Natural killer cell (primary cell): Measurements from ENCODE around the gene RGPD5. TPM values are rescaled to one million over a fixed set of nuclear protein-coding genes. Genes with fewer than 3 reads are reported as not detected.
A peak's percentile ranks its signal among the peaks of the same experiment; 100 is the strongest.
"Not testable (repeated sequence)": the region's sequence is repeated elsewhere in the genome, so short reads cannot be mapped to it uniquely, and the experiment has no call there.

Source experiments
- ATAC-seq, 3 donors: fragments of 150-1000 bp in 2 of 3; fragments of 200-7000 bp in 1 of 3; cut with Tn5 transposase; 1 replicate in 1 of 3; 2 replicates in 2 of 3; pipeline ENCODE4 v1.10.0; 2021; ENCODE audit warnings: mild to moderate bottlenecking in 2 of 3, moderate library complexity in 2 of 3
- DNase-seq, 2 donors: peaks; one replicate each; pipeline versions ENCODE4 v3.0.0 to v3.0.0-alpha.2; 2013 to 2021; ENCODE audit warnings: mixed read lengths in 1 of 2
- H3K27ac ChIP-seq: one replicate; pipeline ENCODE4 v1.5.1; 2013; ENCODE audit warnings: mild to moderate bottlenecking, low read length
- H3K27me3 ChIP-seq: one replicate; pipeline ENCODE4 v1.6.1; 2013; ENCODE audit warnings: low read length; ENCODE audit not compliant: control insufficient read depth, insufficient read depth
- H3K36me3 ChIP-seq: one replicate; pipeline ENCODE4 v1.6.1; 2013; ENCODE audit warnings: low read length; ENCODE audit not compliant: control insufficient read depth, insufficient read depth
- H3K4me1 ChIP-seq: one replicate; pipeline ENCODE4 v1.6.1; 2013; ENCODE audit warnings: low read length; ENCODE audit not compliant: control insufficient read depth, insufficient read depth
- H3K4me3 ChIP-seq: one replicate; pipeline ENCODE4 v1.5.1; 2013; ENCODE audit warnings: low read length
- H3K9me3 ChIP-seq: one replicate; pipeline ENCODE4 v1.6.1; 2013; ENCODE audit warnings: low read length; ENCODE audit not compliant: control insufficient read depth, insufficient read depth
- H3K27ac Mint-ChIP-seq, 2 donors: one replicate each; pipeline ENCODE4 v1.8.0; 2022; ENCODE audit warnings: mild to moderate bottlenecking in 2 of 2, mixed read lengths in 2 of 2, moderate library complexity in 1 of 2
- H3K27me3 Mint-ChIP-seq, 2 donors: one replicate each; pipeline ENCODE4 v1.8.0; 2022; ENCODE audit warnings: low read depth in 2 of 2, mixed read lengths in 2 of 2
- H3K36me3 Mint-ChIP-seq: one replicate; pipeline ENCODE4 v1.8.0; 2022; ENCODE audit warnings: mixed read lengths
- H3K4me1 Mint-ChIP-seq, 2 donors: one replicate each; pipeline ENCODE4 v1.8.0; 2022; ENCODE audit warnings: mixed read lengths in 2 of 2
- H3K4me3 Mint-ChIP-seq: one replicate; pipeline ENCODE4 v1.8.0; 2022; ENCODE audit warnings: mild to moderate bottlenecking, moderate library complexity, mixed read lengths
- H3K9me3 Mint-ChIP-seq, 2 donors: one replicate each; pipeline ENCODE4 v1.8.0; 2022; ENCODE audit warnings: mixed read lengths in 2 of 2
- WGBS: methylation state at CpG from one replicate; pipeline ENCODE4 v1.1.7; 2013; ENCODE audit warnings: missing lambda C conversion rate; ENCODE audit not compliant: insufficient coverage; 5-methylcytosine and 5-hydroxymethylcytosine counted together
- intact Hi-C: fragments of 100-400 bp; cut with micrococcal nuclease; formaldehyde crosslinking; loops from one replicate; pipeline ENCODE4 v1.14.2; 2022
- total RNA-seq, 4 donors: library from RNA; stranded (reverse); fragments of 120-200 nt in 1 of 4; gene quantifications; one replicate each; pipeline versions ENCODE4 v1.2.3 to v1.2.4, GENCODE V29; 2013 to 2022

RGPD5 gene
- total RNA-seq, 3 donors from 2014 or later (not counting 1 experiment from before 2014, with no cell fraction given) = 110 to 166 (median 111) TPM

DNA sequence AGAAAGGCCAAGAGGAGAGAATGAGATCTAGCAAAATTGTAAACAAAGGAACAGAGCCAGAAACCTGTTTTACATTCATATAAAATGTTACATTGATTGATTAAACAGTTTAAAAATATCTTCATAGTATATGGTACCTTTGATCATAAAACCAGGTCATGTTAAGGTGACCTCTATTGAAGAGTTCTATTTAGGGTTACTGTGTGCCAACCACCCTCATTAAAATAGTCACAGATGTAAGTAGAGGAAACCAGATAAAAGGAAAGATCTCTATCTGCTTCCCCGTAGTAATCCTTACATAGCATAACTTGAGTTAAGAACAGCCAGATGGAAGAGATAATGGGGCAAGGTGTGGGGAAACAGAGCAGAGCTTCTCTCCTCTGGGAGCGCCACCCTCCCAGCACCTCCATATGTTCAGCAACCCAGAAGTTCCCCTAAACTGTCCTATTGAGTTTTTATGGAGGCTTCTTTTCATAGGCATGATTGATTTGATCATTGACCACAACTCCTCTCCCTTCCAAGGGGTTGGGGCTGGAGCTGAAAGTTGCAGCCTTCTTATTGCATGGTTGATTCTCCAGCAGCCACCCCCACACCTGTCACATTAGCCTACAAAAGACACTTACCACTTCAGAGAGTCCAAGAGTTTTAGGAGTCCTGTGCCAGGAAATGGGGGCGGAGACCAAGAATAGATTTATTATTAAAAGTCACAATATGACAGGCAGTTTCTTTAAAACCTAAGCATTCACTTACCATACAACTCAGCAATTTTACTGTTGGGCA, 101.2 kb downstream of the RGPD5 start:
- intact Hi-C loops, H3K4me1 Mint-ChIP-seq, H3K27me3 ChIP-seq, H3K27me3 Mint-ChIP-seq, H3K36me3 Mint-ChIP-seq, H3K4me3 ChIP-seq, ATAC-seq, H3K4me1 ChIP-seq, H3K4me3 Mint-ChIP-seq, H3K9me3 Mint-ChIP-seq, H3K27ac Mint-ChIP-seq, H3K36me3 ChIP-seq, DNase-seq, H3K27ac ChIP-seq, H3K9me3 ChIP-seq: not testable (repeated sequence)
- no CpG with 5 or more reads among the region's 3 CpGs for WGBS

DNA sequence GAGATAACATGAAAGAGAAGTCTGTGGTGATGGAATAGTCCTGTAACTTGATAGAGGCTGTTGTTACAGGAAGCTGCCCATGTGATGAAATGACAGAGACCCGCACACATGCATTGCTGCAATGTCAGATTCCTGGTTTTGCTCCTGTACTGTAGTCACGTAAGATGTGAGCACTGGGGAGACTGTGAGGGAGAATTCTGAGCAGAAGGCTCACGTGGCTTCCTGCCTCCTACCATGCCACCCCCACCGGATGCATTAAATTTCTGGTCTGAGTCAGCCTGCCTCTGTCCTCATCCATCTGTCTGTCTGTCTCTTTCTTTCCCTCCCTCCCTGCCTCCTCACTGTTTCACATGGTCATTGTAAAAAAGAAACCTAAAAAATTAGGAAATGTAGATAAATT, 102.1 kb downstream of the RGPD5 start:
- H3K36me3 ChIP-seq, H3K27me3 ChIP-seq, H3K36me3 Mint-ChIP-seq, H3K27me3 Mint-ChIP-seq, H3K9me3 Mint-ChIP-seq, H3K4me3 ChIP-seq, intact Hi-C loops, H3K27ac ChIP-seq, H3K4me1 Mint-ChIP-seq, DNase-seq, H3K27ac Mint-ChIP-seq, H3K4me3 Mint-ChIP-seq, H3K4me1 ChIP-seq, H3K9me3 ChIP-seq: not testable (repeated sequence)
- peak; percentile 84 to 98 (median 98) for ATAC-seq
- no CpG with 5 or more reads among the region's 4 CpGs for WGBS

DNA sequence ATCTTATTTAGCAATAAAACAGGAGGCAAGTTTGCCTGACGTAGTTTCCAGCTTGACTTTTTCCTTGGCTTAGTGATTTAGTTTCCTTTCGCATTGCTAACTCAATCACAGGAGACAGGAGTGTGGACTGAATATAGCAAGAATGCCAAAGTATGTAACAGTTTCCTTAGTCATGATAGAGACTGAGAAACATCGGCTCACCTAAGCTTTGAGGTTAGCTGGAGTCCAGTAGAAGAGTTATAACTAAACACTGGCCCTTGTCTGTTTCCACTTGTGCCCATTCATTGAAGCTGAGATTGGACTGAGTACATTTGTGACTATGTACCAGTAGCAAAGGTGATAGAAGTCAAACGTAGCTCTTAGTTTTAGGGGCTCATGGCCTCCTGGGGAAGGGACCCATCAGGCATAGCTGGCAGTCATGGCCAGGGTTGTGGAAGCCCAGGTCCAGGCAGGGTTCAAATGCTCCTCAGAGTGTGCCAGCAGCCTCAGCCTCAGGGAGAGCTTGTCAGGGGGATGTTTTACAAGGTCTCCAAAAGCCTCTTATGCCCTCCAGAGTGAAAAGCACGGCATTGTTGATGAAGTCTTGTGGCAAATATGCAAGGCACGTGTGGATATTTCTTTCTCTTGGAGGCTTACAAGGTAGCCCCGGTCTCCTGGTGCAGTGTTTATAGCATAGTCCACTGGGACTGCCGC, 103.8 kb downstream of the RGPD5 start:
- H3K27ac ChIP-seq, H3K4me1 ChIP-seq, H3K4me3 ChIP-seq, DNase-seq, ATAC-seq, H3K4me1 Mint-ChIP-seq, H3K9me3 Mint-ChIP-seq, H3K36me3 Mint-ChIP-seq, H3K36me3 ChIP-seq, H3K4me3 Mint-ChIP-seq, intact Hi-C loops, H3K27me3 ChIP-seq, H3K27me3 Mint-ChIP-seq, H3K9me3 ChIP-seq, H3K27ac Mint-ChIP-seq: not testable (repeated sequence)
- no CpG with 5 or more reads among the region's 8 CpGs for WGBS

DNA sequence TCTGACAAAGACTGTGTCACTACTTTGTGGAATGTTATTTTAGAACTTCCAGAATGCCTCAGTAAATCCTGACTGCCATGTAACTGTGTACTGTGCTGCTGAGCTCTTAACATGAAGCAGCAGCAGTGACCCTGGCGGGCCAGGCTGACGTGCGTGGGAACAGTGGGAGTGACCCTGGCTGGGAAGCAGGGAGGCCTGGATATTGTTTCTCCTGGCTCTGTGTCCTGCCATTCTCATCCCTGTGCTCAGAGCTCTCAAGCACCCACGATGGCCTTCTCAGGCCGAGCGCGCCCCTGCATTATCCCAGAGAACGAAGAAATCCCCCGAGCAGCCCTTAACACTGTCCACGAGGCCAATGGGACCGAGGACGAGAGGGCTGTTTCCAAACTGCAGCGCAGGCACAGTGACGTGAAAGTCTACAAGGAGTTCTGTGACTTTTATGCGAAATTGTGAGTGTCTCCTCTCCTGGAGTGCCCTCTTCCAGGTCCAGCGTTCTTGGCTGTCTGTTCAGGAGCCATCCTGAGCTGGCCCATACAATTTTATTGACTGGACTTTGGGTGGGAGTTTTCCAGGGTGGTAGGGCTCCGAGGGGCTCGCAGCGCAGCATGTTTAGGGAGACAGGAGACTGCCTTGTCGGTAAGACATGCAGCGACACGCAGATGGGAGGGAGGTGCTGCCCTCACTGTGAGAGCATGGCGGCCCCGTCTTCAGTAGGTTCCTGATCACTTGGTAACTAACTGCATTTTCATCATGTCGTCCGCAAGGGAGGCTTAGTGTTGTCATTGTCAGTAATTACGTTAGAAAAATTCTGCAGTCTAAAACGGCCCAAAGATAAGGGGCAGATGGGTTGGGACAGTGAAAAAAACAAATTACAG, 104.6 kb downstream of the RGPD5 start, which contains the start of gene LIMS3:
LIMS3 (plus strand) TSS at position 227 of the 875 bp plus-strand sequence; CDS start at position 268, 41 bp downstream.
- WGBS = no CpG with 5 or more reads among the region's 28 CpGs
- H3K4me1 Mint-ChIP-seq, H3K27ac ChIP-seq, H3K36me3 Mint-ChIP-seq, DNase-seq, H3K4me1 ChIP-seq, H3K9me3 Mint-ChIP-seq, H3K27me3 ChIP-seq, H3K9me3 ChIP-seq, H3K36me3 ChIP-seq, H3K4me3 Mint-ChIP-seq, intact Hi-C loops, H3K4me3 ChIP-seq, H3K27me3 Mint-ChIP-seq, ATAC-seq, H3K27ac Mint-ChIP-seq: not testable (repeated sequence)

DNA sequence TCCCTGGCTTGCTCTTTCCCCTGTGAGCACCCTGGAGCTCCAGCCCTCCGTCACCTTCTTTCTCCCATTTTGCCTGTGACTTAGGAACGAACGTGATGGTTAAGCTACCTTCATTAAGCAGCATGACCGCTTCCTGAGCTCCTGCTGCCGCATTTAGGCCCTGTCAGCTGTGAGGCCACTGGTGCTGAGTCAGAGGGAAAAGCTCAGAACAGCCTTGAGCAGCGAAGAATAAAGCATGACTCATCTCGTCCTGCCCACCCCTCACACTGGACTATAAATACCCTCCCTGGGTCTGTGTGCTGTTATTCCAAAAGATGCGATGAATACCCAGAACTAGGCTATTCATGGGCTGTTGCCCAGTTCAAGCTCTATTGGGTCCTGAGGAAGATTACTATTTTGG, 111.7 kb downstream of the RGPD5 start:
- H3K4me3 ChIP-seq, DNase-seq, H3K9me3 Mint-ChIP-seq, H3K9me3 ChIP-seq, intact Hi-C loops, H3K27ac Mint-ChIP-seq, H3K36me3 Mint-ChIP-seq, H3K36me3 ChIP-seq, H3K4me3 Mint-ChIP-seq, ATAC-seq, H3K27me3 ChIP-seq, H3K27ac ChIP-seq, H3K4me1 Mint-ChIP-seq, H3K27me3 Mint-ChIP-seq, H3K4me1 ChIP-seq: not testable (repeated sequence)
- WGBS = no CpG with 5 or more reads among the region's 8 CpGs

Other genes with a start within 250 kb of the RGPD5 start
- gene SEPTIN10, start 180.3 kb upstream of the RGPD5 start, total RNA-seq = 1 to 10 TPM in 1 of 3 donors, under 1 TPM in 2; 0.25 to 2.6 (median 0.33) TPM
- gene SOWAHC, start 179.9 kb upstream of the RGPD5 start, total RNA-seq = under 1 TPM; 0.16 to 0.32 (median 0.23) TPM
- gene LIMS3, start 104.4 kb downstream of the RGPD5 start, total RNA-seq = under 1 TPM; 0.31 to 0.48 (median 0.33) TPM